Suprapubic skin (tissue), 4 donors: Measurements from ENCODE around the gene CALML5. TPM values are rescaled to one million over a fixed set of nuclear protein-coding genes. Genes with fewer than 3 reads are reported as not detected.

Source experiments
- DNase-seq, 2 donors: peaks; one replicate each; pipeline ENCODE4 v3.0.0-alpha.2; 2019; ENCODE audit warnings: low spot score in 2 of 2
- H3K27ac ChIP-seq: fragments of 200-600 bp; sonication (generic); one replicate; pipeline ENCODE4 v1.5.1; 2019
- H3K27me3 ChIP-seq: fragments of 200-600 bp; sonication (generic); one replicate; pipeline ENCODE4 v1.5.1; 2019
- H3K36me3 ChIP-seq: fragments of 200-600 bp; sonication (generic); one replicate; pipeline ENCODE4 v1.5.1; 2019
- H3K4me1 ChIP-seq: fragments of 200-600 bp; sonication (generic); one replicate; pipeline ENCODE4 v1.5.1; 2019
- H3K4me3 ChIP-seq: fragments of 200-600 bp; sonication (generic); one replicate; pipeline ENCODE4 v1.5.1; 2019; ENCODE audit warnings: mild to moderate bottlenecking
- H3K9me3 ChIP-seq: fragments of 200-600 bp; sonication (generic); one replicate; pipeline ENCODE4 v1.5.1; 2019
- EP300 ChIP-seq: sonication (generic); formaldehyde crosslinking; IDR thresholded peaks from one replicate; pipeline ENCODE4 v1.6.1; 2017; ENCODE audit warnings: antibody characterized with exemption
- POLR2A ChIP-seq, 2 donors: fragments of 450-650 bp; IDR thresholded peaks; one replicate each; pipeline ENCODE4 v1.6.1; 2017; ENCODE audit warnings: antibody characterized with exemption in 2 of 2, mild to moderate bottlenecking in 2 of 2, moderate library complexity in 2 of 2
- POLR2AphosphoS5 ChIP-seq, 3 donors: sonication (generic); formaldehyde crosslinking; IDR thresholded peaks; one replicate each; pipeline ENCODE4 v1.6.1; 2017; ENCODE audit warnings: antibody characterized with exemption in 3 of 3
- WGBS: methylation state at CpG from one replicate; pipeline ENCODE4 v1.1.5; 2018; 5-methylcytosine and 5-hydroxymethylcytosine counted together
- total RNA-seq, 4 donors: library from RNA; depleted of rRNA; stranded (reverse); fragments of >200 nt; gene quantifications; one replicate each; pipeline ENCODE4 v1.1.0, GENCODE V29; 2016
- TF ChIP-seq, protein P1 (sequence below), 2 donors: fragments of 200-600 bp in 1 of 2; fragments of 450-650 bp in 1 of 2; sonication (generic) in 1 of 2; IDR thresholded peaks; one replicate each; pipeline ENCODE4 v1.5.1; 2016 to 2019; ENCODE audit warnings: antibody characterized with exemption in 2 of 2, mild to moderate bottlenecking in 1 of 2, moderate library complexity in 1 of 2

Gene CALML5
- total RNA-seq, 4 donors from 2014 or later = 429 to 3,135 (median 2,230) TPM

DNA sequence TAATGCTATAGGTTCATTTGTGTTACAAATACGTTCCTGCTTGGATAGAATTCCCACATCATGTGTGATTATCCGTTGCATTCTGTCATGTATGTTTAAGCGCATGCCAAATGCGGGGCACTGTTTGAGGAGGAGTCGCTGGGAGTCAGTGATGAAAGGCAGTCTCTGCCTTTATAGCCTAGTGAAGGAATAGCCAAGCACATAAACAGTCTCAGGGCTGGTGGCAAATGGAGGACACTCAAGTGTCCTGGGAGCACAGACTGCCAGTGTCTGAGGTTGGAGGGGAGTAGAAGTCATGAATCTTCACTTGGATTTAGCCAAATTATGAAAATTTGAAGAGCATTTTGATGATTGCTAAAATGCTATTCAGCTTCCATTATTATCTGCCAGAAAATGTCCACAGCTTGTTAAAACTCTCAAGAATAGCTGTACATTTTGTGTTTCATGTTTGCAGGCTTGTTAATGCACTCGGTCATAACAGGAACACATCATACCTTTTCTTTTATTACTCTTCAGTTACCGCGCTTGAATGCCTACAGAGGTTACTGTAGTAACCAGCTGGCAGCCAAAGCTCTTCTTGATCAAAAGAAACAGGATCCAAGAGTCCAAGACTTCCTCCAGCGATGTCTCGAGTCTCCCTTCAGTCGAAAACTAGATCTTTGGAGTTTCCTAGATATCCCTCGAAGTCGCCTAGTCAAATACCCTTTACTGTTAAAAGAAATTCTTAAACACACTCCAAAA, 45.5 kb downstream of the CALML5 start:
- TF ChIP-seq POLR2AphosphoS5 (IDR thresholded peaks at IDR 0.05) (no peak), EP300 (no peak), POLR2A (IDR thresholded peaks at IDR 0.05) (no peak)
- TF ChIP-seq, protein P1, sequence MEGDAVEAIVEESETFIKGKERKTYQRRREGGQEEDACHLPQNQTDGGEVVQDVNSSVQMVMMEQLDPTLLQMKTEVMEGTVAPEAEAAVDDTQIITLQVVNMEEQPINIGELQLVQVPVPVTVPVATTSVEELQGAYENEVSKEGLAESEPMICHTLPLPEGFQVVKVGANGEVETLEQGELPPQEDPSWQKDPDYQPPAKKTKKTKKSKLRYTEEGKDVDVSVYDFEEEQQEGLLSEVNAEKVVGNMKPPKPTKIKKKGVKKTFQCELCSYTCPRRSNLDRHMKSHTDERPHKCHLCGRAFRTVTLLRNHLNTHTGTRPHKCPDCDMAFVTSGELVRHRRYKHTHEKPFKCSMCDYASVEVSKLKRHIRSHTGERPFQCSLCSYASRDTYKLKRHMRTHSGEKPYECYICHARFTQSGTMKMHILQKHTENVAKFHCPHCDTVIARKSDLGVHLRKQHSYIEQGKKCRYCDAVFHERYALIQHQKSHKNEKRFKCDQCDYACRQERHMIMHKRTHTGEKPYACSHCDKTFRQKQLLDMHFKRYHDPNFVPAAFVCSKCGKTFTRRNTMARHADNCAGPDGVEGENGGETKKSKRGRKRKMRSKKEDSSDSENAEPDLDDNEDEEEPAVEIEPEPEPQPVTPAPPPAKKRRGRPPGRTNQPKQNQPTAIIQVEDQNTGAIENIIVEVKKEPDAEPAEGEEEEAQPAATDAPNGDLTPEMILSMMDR (IDR thresholded peaks at IDR 0.05) = no peak
- WGBS = 82% methylated on average over 13 of the region's 13 CpGs
- Histone ChIP-seq H3K36me3 (peaks cover 64% of the 10 kb centered on the region), H3K27ac (no peak overlapping the region), H3K4me1 (peaks cover 23% of the 10 kb centered on the region), H3K9me3 (no peaks in the 10 kb centered on the region), H3K4me3 (no peak overlapping the region), H3K27me3 (no peaks in the 10 kb centered on the region)
- no peak for DNase-seq

DNA sequence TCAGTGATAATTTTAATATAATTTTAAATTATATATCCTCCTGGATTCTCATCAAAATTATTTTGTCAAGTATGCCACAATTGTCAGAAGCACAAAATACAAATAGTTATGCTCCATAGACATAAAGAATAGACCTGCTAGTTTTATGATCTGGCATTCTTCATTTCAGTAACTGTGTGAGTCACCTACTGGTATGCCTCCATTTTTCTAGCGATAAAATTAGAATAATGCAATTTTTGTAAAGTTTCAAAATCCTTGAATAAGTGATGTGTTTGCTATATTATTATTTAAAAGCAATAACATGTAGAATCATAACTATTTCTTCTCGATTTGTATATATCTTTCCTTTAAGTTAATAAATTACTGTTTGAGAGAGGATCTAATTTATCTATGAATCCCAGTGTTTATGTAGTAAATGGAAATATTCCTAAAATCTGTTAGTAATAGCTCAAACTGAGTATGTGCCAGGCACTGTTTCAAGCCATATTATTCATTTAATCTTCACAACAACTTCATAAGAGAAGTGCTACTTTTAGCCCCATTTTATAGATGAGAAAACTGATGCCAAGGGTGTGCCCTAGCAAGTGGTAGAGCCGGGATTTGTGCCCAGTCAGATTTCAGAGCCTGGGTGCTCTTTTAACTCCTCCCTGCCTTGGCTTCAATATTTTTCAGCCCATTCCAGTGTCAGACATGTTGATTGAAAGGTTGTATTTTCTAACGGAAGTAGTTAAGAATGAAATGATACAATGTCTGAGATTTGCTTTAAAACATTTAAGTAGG, 48.6 kb downstream of the CALML5 start:
- DNase-seq = no peak
- H3K36me3 ChIP-seq = peaks cover 42% of the 10 kb centered on the region
- peak overlapping the region; percentile 86 for H3K27ac ChIP-seq
- H3K4me1 ChIP-seq = peaks cover 33% of the 10 kb centered on the region
- 54% methylated on average over 4 of the region's 4 CpGs for WGBS
- no peaks in the 10 kb centered on the region for H3K9me3 ChIP-seq
- TF ChIP-seq, protein P1 (IDR thresholded peaks at IDR 0.05) = no peak
- TF ChIP-seq POLR2AphosphoS5 (IDR thresholded peaks at IDR 0.05) = no peak
- no peak for TF ChIP-seq POLR2A (IDR thresholded peaks at IDR 0.05)
- TF ChIP-seq EP300 = no peak
- H3K4me3 ChIP-seq = peak overlapping the region; percentile 56
- no peaks in the 10 kb centered on the region for H3K27me3 ChIP-seq

DNA sequence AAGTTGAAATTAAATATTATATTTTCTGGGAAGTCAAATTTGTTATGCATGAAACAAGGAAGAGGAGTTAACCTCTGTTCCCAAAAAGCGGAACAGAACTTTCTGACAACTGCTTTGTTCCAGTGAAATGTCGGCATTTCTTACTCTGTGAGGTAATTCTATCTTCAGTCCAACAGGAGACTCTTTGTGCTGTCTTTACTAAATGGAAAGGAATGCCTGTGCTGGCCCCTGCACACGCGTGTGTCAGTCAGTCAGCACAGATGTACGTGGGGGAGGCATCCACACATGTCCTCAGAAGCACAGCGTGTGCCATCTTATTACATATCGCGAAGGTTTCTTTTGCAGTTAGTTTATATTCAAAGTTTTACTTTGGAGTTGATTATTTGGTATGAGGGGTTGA, 49.5 kb downstream of the CALML5 start:
- peak in 1 of 3 donors; percentile 30 for TF ChIP-seq POLR2AphosphoS5 (IDR thresholded peaks at IDR 0.05)
- TF ChIP-seq, protein P1 (IDR thresholded peaks at IDR 0.05) = peak; percentile 18 to 25
- TF ChIP-seq EP300 = peak; percentile 38
- no peak for TF ChIP-seq POLR2A (IDR thresholded peaks at IDR 0.05)
- Histone ChIP-seq H3K27ac (peak overlapping the region; percentile 86), H3K27me3 (no peaks in the 10 kb centered on the region), H3K4me1 (peaks cover 39% of the 10 kb centered on the region), H3K36me3 (peaks cover 33% of the 10 kb centered on the region), H3K4me3 (peak overlapping the region; percentile 56), H3K9me3 (no peaks in the 10 kb centered on the region)
- 31% methylated on average over 8 of the region's 8 CpGs for WGBS
- DNase-seq = no peak

DNA sequence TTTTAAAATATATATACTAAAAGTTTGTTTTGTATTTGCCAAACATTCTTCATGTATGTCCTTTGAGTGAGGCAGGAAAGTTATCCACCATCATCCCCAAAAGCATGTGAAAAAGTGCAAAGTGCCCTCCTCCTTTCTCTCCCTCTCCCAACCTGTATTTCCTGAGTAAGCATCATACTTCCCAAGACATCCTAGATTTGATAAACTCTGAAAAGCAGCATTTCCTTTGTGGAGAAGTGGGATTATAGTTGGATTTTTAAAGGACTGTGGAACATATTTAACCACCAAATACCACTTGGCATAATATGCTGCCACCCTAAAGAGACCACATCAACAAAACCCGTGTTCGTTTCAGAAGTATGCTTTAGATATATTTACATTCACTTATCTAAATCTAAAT, 50.1 kb downstream of the CALML5 start:
- Histone ChIP-seq H3K27ac (peak overlapping the region; percentile 86), H3K4me1 (peaks cover 39% of the 10 kb centered on the region), H3K36me3 (peaks cover 27% of the 10 kb centered on the region), H3K9me3 (no peaks in the 10 kb centered on the region), H3K27me3 (no peaks in the 10 kb centered on the region), H3K4me3 (peak overlapping the region; percentile 56)
- TF ChIP-seq, protein P1 (IDR thresholded peaks at IDR 0.05) = no peak
- TF ChIP-seq EP300 = no peak
- TF ChIP-seq POLR2AphosphoS5 (IDR thresholded peaks at IDR 0.05) = no peak
- TF ChIP-seq POLR2A (IDR thresholded peaks at IDR 0.05) = no peak
- 25% methylated on average over 2 of the region's 2 CpGs for WGBS
- no peak for DNase-seq

Other genes with a start within 250 kb of the CALML5 start
- not detected for gene UCN3, start 134.6 kb downstream of the CALML5 start, total RNA-seq
- gene TUBAL3, start 94.7 kb downstream of the CALML5 start, total RNA-seq = 1 to 10 TPM in 1 of 4 donors, under 1 TPM in 1, not detected in 2; 0.36 to 1.7 TPM
- 10 to 100 TPM; 69.9 to 92.8 (median 76.2) TPM for gene NET1, start 87.0 kb downstream of the CALML5 start, total RNA-seq
- gene CALML3, start 25.4 kb upstream of the CALML5 start, total RNA-seq = 100 to 1,000 TPM in 2 of 4 donors, 10 to 100 TPM in 2; 27.4 to 296 (median 105) TPM
- 10 to 100 TPM; 11.6 to 18.6 (median 16.5) TPM for gene ASB13, start 167.0 kb upstream of the CALML5 start, total RNA-seq
- 10 to 100 TPM; 49.8 to 78.3 (median 59.9) TPM for gene TASOR2, start 185.3 kb upstream of the CALML5 start, total RNA-seq